C4-2B (cell line): ENCODE data around the gene PPP6R3.

Source experiments
- ZFX ChIP-seq: fragments of 450-650 bp; IDR thresholded peaks from 2 replicates; pipeline ENCODE4 v1.6.1; 2017
- TF ChIP-seq, protein P1 (sequence below): fragments of 450-650 bp; conservative IDR thresholded peaks from 2 replicates; pipeline ENCODE4 v1.5.1; 2017; ENCODE audit warnings: mild to moderate bottlenecking

- TF ChIP-seq, protein P1, sequence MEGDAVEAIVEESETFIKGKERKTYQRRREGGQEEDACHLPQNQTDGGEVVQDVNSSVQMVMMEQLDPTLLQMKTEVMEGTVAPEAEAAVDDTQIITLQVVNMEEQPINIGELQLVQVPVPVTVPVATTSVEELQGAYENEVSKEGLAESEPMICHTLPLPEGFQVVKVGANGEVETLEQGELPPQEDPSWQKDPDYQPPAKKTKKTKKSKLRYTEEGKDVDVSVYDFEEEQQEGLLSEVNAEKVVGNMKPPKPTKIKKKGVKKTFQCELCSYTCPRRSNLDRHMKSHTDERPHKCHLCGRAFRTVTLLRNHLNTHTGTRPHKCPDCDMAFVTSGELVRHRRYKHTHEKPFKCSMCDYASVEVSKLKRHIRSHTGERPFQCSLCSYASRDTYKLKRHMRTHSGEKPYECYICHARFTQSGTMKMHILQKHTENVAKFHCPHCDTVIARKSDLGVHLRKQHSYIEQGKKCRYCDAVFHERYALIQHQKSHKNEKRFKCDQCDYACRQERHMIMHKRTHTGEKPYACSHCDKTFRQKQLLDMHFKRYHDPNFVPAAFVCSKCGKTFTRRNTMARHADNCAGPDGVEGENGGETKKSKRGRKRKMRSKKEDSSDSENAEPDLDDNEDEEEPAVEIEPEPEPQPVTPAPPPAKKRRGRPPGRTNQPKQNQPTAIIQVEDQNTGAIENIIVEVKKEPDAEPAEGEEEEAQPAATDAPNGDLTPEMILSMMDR, result no peak
- TF ChIP-seq ZFX, result no peak
Measured at GRCh38 chr11:68504432-68505066, 44.0 kb downstream of the PPP6R3 start.
